ENCODE results near the gene ZNF749. TPM values are rescaled to one million over a fixed set of nuclear protein-coding genes. Genes with fewer than 3 reads are reported as not detected.

The ZNF749 gene
- 1 to 10 TPM; 6.1 to 7.6 TPM for total RNA-seq
- polyA plus RNA-seq = 1 to 10 TPM; 2.1 to 4.0 TPM
- long read RNA-seq, donor 1 = 0 reads
- long read RNA-seq, donor 2, partial matches to known transcripts = 0 of 2 reads
- long read RNA-seq, donor 2, other reads (novel, unspliced or antisense) = 0 of 2 reads

- no peaks in the 10 kb centered on the region for H3K27me3 ChIP-seq (ENCODE audit: control insufficient read depth in 1 of 2, insufficient read depth in 2 of 2, low read length in 1 of 2)
- 0 to 1% methylated on average over 61 of the region's 61 CpGs for WGBS, 2 donors
- H3K9me3 ChIP-seq (ENCODE audit: control insufficient read depth, low read length) = peaks cover under 1% of the 10 kb centered on the region
- H3K36me3 ChIP-seq (ENCODE audit: control insufficient read depth in 1 of 2, insufficient read depth in 2 of 2, low read length in 1 of 2) = peaks cover 0 to 2% of the 10 kb centered on the region in 2 donors
- no peak within 1 kb of the TSS for H3K27ac ChIP-seq (ENCODE audit: low read depth in 1 of 2, low read length in 2 of 2)
- ATAC-seq (ENCODE audit: low FRiP score) = peak; percentile 100
- intact Hi-C loops (cut with DNase I) = loop anchor here in 1 of 2 donors (2.0 kb wide), 1 partner anchor 45 kb away; no protein-coding TSS in a partner anchor
- H3K4me3 ChIP-seq (ENCODE audit: low read length in 2 of 2) = peak within 1 kb of the TSS; percentile 79 to 81
- H3K4me1 ChIP-seq (ENCODE audit: control insufficient read depth in 1 of 2, insufficient read depth in 2 of 2, low read length in 2 of 2) = no peaks in the 10 kb centered on the region
- peak; percentile 97 to 99 for DNase-seq
These were observed at the start of gene ZNF749 for GRCh38 chr19:57435062-57435978. Gene ZNF749, plus strand, starts transcription at chr19:57435325. Its CDS starts 254 bp downstream, at chr19:57435579.

- 51 to 52% methylated on average over 11 of the region's 11 CpGs for WGBS, 2 donors
- Histone ChIP-seq H3K36me3 (ENCODE audit: control insufficient read depth in 1 of 2, insufficient read depth in 2 of 2, low read length in 1 of 2) (peaks cover 4% of the 10 kb centered on the region in 2 donors), H3K4me1 (ENCODE audit: control insufficient read depth in 1 of 2, insufficient read depth in 2 of 2, low read length in 2 of 2) (peaks cover 0 to 2% of the 10 kb centered on the region in 2 donors), H3K9me3 (ENCODE audit: control insufficient read depth, low read length) (peaks cover 5% of the 10 kb centered on the region), H3K27ac (ENCODE audit: low read depth in 1 of 2, low read length in 2 of 2) (peak overlapping the region; percentile 57 to 61), H3K4me3 (ENCODE audit: low read length in 2 of 2) (peak overlapping the region; percentile 27 to 40), H3K27me3 (ENCODE audit: control insufficient read depth in 1 of 2, insufficient read depth in 2 of 2, low read length in 1 of 2) (no peaks in the 10 kb centered on the region)
- intact Hi-C loops (cut with DNase I) = no loop called here
- ATAC-seq (ENCODE audit: low FRiP score) = no peak
- DNase-seq = no peak
These were observed 45.9 kb upstream of the ZNF749 start for GRCh38 chr19:57389194-57389729.

GRCh38 chr19:57389730-57390598 is 45.2 kb upstream of the ZNF749 start, which contains the start of gene ZNF548:
Gene ZNF548, plus strand, starts transcription at chr19:57389854. Its CDS starts 246 bp downstream, at chr19:57390100.
- H3K9me3 ChIP-seq (ENCODE audit: control insufficient read depth, low read length) = peaks cover 7% of the 10 kb centered on the region
- H3K36me3 ChIP-seq (ENCODE audit: control insufficient read depth in 1 of 2, insufficient read depth in 2 of 2, low read length in 1 of 2) = peaks cover 4% of the 10 kb centered on the region in 2 donors
- peak within 1 kb of the TSS; percentile 61 to 78 for H3K27ac ChIP-seq (ENCODE audit: low read depth in 1 of 2, low read length in 2 of 2)
- peak within 1 kb of the TSS; percentile 42 to 76 for H3K4me3 ChIP-seq (ENCODE audit: low read length in 2 of 2)
- no peaks in the 10 kb centered on the region for H3K27me3 ChIP-seq (ENCODE audit: control insufficient read depth in 1 of 2, insufficient read depth in 2 of 2, low read length in 1 of 2)
- DNase-seq = peak; percentile 97 to 99
- H3K4me1 ChIP-seq (ENCODE audit: control insufficient read depth in 1 of 2, insufficient read depth in 2 of 2, low read length in 2 of 2) = peaks cover 0 to 2% of the 10 kb centered on the region in 2 donors
- 1% methylated on average over 47 to 50 of the region's 50 CpGs for WGBS, 2 donors
- intact Hi-C loops (cut with DNase I) = loop anchor here in 1 of 2 donors (2.0 kb wide), 2 partner anchors 21 to 45 kb away; partner anchors contain the start of genes ZNF17 and ZNF749
- peak; percentile 100 for ATAC-seq (ENCODE audit: low FRiP score)

GRCh38 chr19:57395710-57396109 is 39.4 kb upstream of the ZNF749 start:
- Histone ChIP-seq H3K27ac (ENCODE audit: low read depth in 1 of 2, low read length in 2 of 2) (no peak overlapping the region), H3K9me3 (ENCODE audit: control insufficient read depth, low read length) (peaks cover 34% of the 10 kb centered on the region), H3K4me1 (ENCODE audit: control insufficient read depth in 1 of 2, insufficient read depth in 2 of 2, low read length in 2 of 2) (peaks cover 0 to under 1% of the 10 kb centered on the region in 2 donors), H3K36me3 (ENCODE audit: control insufficient read depth in 1 of 2, insufficient read depth in 2 of 2, low read length in 1 of 2) (peaks cover 32 to 38% of the 10 kb centered on the region in 2 donors), H3K4me3 (ENCODE audit: low read length in 2 of 2) (no peak overlapping the region), H3K27me3 (ENCODE audit: control insufficient read depth in 1 of 2, insufficient read depth in 2 of 2, low read length in 1 of 2) (no peaks in the 10 kb centered on the region)
- intact Hi-C loops (cut with DNase I) = no loop called here
- no peak for DNase-seq
- ATAC-seq (ENCODE audit: low FRiP score) = no peak
- 84 to 92% methylated on average over 5 of the region's 5 CpGs for WGBS, 2 donors

GRCh38 chr19:57398868-57399267 is 36.3 kb upstream of the ZNF749 start:
- DNase-seq = no peak
- H3K27me3 ChIP-seq (ENCODE audit: control insufficient read depth in 1 of 2, insufficient read depth in 2 of 2, low read length in 1 of 2) = no peaks in the 10 kb centered on the region
- WGBS, 2 donors = 94 to 96% methylated on average over 5 of the region's 5 CpGs

GRCh38 chr19:57403737-57404563 is 31.2 kb upstream of the ZNF749 start:
- 93% methylated on average over 9 of the region's 9 CpGs for WGBS, 2 donors
- Histone ChIP-seq H3K4me3 (ENCODE audit: low read length in 2 of 2) (no peak overlapping the region), H3K27ac (ENCODE audit: low read depth in 1 of 2, low read length in 2 of 2) (no peak overlapping the region), H3K27me3 (ENCODE audit: control insufficient read depth in 1 of 2, insufficient read depth in 2 of 2, low read length in 1 of 2) (no peaks in the 10 kb centered on the region), H3K36me3 (ENCODE audit: control insufficient read depth in 1 of 2, insufficient read depth in 2 of 2, low read length in 1 of 2) (peaks cover 2 to 4% of the 10 kb centered on the region in 2 donors), H3K9me3 (ENCODE audit: control insufficient read depth, low read length) (peaks cover 7% of the 10 kb centered on the region), H3K4me1 (ENCODE audit: control insufficient read depth in 1 of 2, insufficient read depth in 2 of 2, low read length in 2 of 2) (no peaks in the 10 kb centered on the region)
- DNase-seq (no peak), ATAC-seq (ENCODE audit: low FRiP score) (no peak)
- intact Hi-C loops (cut with DNase I) = no loop called here

More at GRCh38 chr19:57398868-57399267, 36.3 kb upstream of the ZNF749 start:
- H3K36me3 ChIP-seq (ENCODE audit: control insufficient read depth in 1 of 2, insufficient read depth in 2 of 2, low read length in 1 of 2) = peaks cover 28 to 34% of the 10 kb centered on the region in 2 donors
- H3K4me3 ChIP-seq (ENCODE audit: low read length in 2 of 2) = no peak overlapping the region
- H3K4me1 ChIP-seq (ENCODE audit: control insufficient read depth in 1 of 2, insufficient read depth in 2 of 2, low read length in 2 of 2) = no peaks in the 10 kb centered on the region
- H3K27ac ChIP-seq (ENCODE audit: low read depth in 1 of 2, low read length in 2 of 2) = no peak overlapping the region
- no peak for ATAC-seq (ENCODE audit: low FRiP score)
- peaks cover 31% of the 10 kb centered on the region for H3K9me3 ChIP-seq (ENCODE audit: control insufficient read depth, low read length)
- intact Hi-C loops (cut with DNase I) = no loop called here

- intact Hi-C loops (cut with DNase I) = no loop called here
- Histone ChIP-seq H3K27ac (ENCODE audit: low read depth in 1 of 2, low read length in 2 of 2) (no peak overlapping the region), H3K4me3 (ENCODE audit: low read length in 2 of 2) (no peak overlapping the region), H3K36me3 (ENCODE audit: control insufficient read depth in 1 of 2, insufficient read depth in 2 of 2, low read length in 1 of 2) (no peaks in the 10 kb centered on the region), H3K4me1 (ENCODE audit: control insufficient read depth in 1 of 2, insufficient read depth in 2 of 2, low read length in 2 of 2) (no peaks in the 10 kb centered on the region), H3K9me3 (ENCODE audit: control insufficient read depth, low read length) (peaks cover 4% of the 10 kb centered on the region), H3K27me3 (ENCODE audit: control insufficient read depth in 1 of 2, insufficient read depth in 2 of 2, low read length in 1 of 2) (no peaks in the 10 kb centered on the region)
- WGBS, 2 donors = 9 to 13% methylated on average over 8 of the region's 8 CpGs
- DNase-seq (peak; percentile 51 to 78), ATAC-seq (ENCODE audit: low FRiP score) (no peak)
These were observed 28.5 kb upstream of the ZNF749 start for GRCh38 chr19:57406516-57407123.

All from aorta (tissue), 5 donors.